Retina (tissue), 1 donor: ENCODE results near the gene CCDC24.

Source experiments
- DNase-seq: peaks from one replicate; pipeline ENCODE4 v3.0.0-alpha.2; 2016

The CCDC24 gene

GRCh38 chr1:43991476-43992231 lies at the start of gene CCDC24:
TSS of gene CCDC24 (plus strand) at chr1:43991599. CDS start at chr1:43991879, 280 bp downstream.
- DNase-seq, result peak; percentile 85

- DNase-seq, result no peak
These were observed 49.0 kb upstream of the CCDC24 start for GRCh38 chr1:43942411-43942810.

GRCh38 chr1:43944860-43945259 lies 46.5 kb upstream of the CCDC24 start:
- no peak for DNase-seq

GRCh38 chr1:43945674-43946235 lies 45.6 kb upstream of the CCDC24 start:
- DNase-seq, result no peak

- DNase-seq, result peak; percentile 100
These were observed 45.0 kb upstream of the CCDC24 start, which contains the start of gene IPO13 for GRCh38 chr1:43946236-43947060. TSS of gene IPO13 (plus strand) at chr1:43946950. CDS start at chr1:43947601, 651 bp downstream.

- no peak for DNase-seq
These were observed 44.1 kb upstream of the CCDC24 start for GRCh38 chr1:43947061-43947873.

GRCh38 chr1:43947874-43948437 lies 43.4 kb upstream of the CCDC24 start:
- DNase-seq, result no peak

GRCh38 chr1:43949678-43950077 lies 41.7 kb upstream of the CCDC24 start:
- no peak for DNase-seq

- peak; percentile 8 for DNase-seq
These were observed 40.1 kb upstream of the CCDC24 start for GRCh38 chr1:43951021-43951985.

- DNase-seq, result peak; percentile 67
These were observed 38.6 kb upstream of the CCDC24 start for GRCh38 chr1:43952731-43953346.

- no peak for DNase-seq
These were observed 38.0 kb upstream of the CCDC24 start for GRCh38 chr1:43953361-43953760.

- peak; percentile 5 for DNase-seq
These were observed 37.4 kb upstream of the CCDC24 start for GRCh38 chr1:43954036-43954435.

GRCh38 chr1:43956234-43956633 lies 35.2 kb upstream of the CCDC24 start:
- no peak for DNase-seq

GRCh38 chr1:43957407-43958040 lies 33.9 kb upstream of the CCDC24 start:
- DNase-seq, result no peak

GRCh38 chr1:43958351-43959255 lies 32.8 kb upstream of the CCDC24 start:
- no peak for DNase-seq

- DNase-seq, result no peak
These were observed 30.6 kb upstream of the CCDC24 start for GRCh38 chr1:43960798-43961197.

- DNase-seq, result no peak
These were observed 29.7 kb upstream of the CCDC24 start for GRCh38 chr1:43961692-43962091.

- DNase-seq, result no peak
These were observed 29.1 kb upstream of the CCDC24 start for GRCh38 chr1:43962324-43962723.

GRCh38 chr1:43963006-43963405 lies 28.4 kb upstream of the CCDC24 start:
- no peak for DNase-seq
